WERI-Rb-1 (cell line): ENCODE measurements around the gene EHMT2.
A peak's percentile ranks its signal among the peaks of the same experiment; 100 is the strongest.
"Not testable (repeated sequence)": the region's sequence is repeated elsewhere in the genome, so short reads cannot be mapped to it uniquely, and the experiment has no call there.

Experiments
- DNase-seq: peaks from one replicate; pipeline ENCODE4 v3.0.0-alpha.2; 2020
- H3K27ac ChIP-seq: fragments of 250-450 bp; sonication (Bioruptor Pico); 2 replicates; pipeline ENCODE4 v1.5.1; 2020; ENCODE audit warnings: mild to moderate bottlenecking, moderate library complexity
- H3K27me3 ChIP-seq: fragments of 250-450 bp; sonication (Bioruptor Pico); 2 replicates; pipeline ENCODE4 v1.5.1; 2021; ENCODE audit warnings: mild to moderate bottlenecking, low read depth, moderate library complexity; ENCODE audit not compliant: insufficient read depth, severe bottlenecking
- H3K36me3 ChIP-seq: fragments of 250-450 bp; sonication (Bioruptor Pico); 2 replicates; pipeline ENCODE4 v1.5.1; 2020; ENCODE audit warnings: mild to moderate bottlenecking, moderate library complexity
- H3K4me3 ChIP-seq: 2 replicates; pipeline ENCODE4 v1.5.1; 2011; ENCODE audit warnings: low read depth, mild to moderate bottlenecking, control low read depth, low read length
- H3K9me3 ChIP-seq: fragments of 250-450 bp; sonication (Bioruptor Pico); 2 replicates; pipeline ENCODE4 v1.5.1; 2021; ENCODE audit warnings: mild to moderate bottlenecking, moderate library complexity; ENCODE audit not compliant: severe bottlenecking
- TF ChIP-seq, protein P1 (sequence below): IDR thresholded peaks from 2 replicates; pipeline ENCODE4 v1.5.1; 2011; ENCODE audit warnings: low read depth, mild to moderate bottlenecking, control low read depth, inconsistent platforms, low read length

The EHMT2 gene

DNA sequence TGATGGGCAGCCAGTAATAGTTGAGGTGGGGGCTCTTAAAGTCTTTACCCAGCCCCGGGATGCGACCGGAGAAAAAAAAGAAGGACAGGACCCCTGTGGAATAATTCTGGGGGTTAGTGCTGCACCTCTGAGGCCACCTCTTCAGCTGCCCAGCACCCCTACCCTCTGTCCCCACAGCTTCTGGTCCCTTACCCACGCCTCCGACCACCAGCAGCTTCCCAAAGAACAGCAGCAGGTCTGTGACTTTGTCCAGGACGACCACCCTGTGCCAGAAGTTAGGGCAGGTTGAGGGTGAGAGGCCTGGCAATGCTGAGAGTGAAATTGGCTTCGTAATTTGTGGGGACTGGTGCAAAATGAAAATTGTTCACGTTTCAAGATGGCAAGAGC, 32.7 kb downstream of the EHMT2 start:
- TF ChIP-seq, protein P1, sequence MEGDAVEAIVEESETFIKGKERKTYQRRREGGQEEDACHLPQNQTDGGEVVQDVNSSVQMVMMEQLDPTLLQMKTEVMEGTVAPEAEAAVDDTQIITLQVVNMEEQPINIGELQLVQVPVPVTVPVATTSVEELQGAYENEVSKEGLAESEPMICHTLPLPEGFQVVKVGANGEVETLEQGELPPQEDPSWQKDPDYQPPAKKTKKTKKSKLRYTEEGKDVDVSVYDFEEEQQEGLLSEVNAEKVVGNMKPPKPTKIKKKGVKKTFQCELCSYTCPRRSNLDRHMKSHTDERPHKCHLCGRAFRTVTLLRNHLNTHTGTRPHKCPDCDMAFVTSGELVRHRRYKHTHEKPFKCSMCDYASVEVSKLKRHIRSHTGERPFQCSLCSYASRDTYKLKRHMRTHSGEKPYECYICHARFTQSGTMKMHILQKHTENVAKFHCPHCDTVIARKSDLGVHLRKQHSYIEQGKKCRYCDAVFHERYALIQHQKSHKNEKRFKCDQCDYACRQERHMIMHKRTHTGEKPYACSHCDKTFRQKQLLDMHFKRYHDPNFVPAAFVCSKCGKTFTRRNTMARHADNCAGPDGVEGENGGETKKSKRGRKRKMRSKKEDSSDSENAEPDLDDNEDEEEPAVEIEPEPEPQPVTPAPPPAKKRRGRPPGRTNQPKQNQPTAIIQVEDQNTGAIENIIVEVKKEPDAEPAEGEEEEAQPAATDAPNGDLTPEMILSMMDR: no peak
- peaks cover 9% of the 10 kb centered on the region for H3K36me3 ChIP-seq
- no peaks in the 10 kb centered on the region for H3K9me3 ChIP-seq
- DNase-seq: no peak
- no peak overlapping the region for H3K4me3 ChIP-seq
- H3K27me3 ChIP-seq: no peaks in the 10 kb centered on the region
- no peak overlapping the region for H3K27ac ChIP-seq

DNA sequence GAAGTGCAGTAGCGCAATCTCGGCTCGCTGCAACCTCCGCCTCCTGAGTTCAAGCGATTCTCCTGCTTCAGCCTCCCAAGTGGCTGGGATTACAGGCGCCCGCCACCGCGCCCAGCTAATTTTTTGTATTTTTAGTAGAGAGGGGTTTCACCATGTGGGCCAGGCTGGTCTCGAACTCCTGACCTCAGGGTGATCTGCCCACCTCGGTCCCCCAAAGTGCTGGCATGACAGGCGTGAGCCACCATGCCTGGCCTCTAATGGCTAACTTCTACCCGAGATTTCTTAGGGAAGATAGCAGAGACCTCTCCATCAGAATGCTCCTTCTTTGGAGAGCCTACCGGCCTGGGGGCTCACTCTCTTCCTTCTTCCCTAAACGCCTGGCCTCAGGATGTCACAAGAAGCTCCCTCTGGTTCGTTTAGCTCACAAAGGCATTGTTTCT, 33.4 kb downstream of the EHMT2 start:
- peak overlapping the region; percentile 95 for H3K27ac ChIP-seq
- peak overlapping the region; percentile 89 for H3K4me3 ChIP-seq
- not testable (repeated sequence) for H3K27me3 ChIP-seq, H3K9me3 ChIP-seq, DNase-seq
- peaks cover 16% of the 10 kb centered on the region for H3K36me3 ChIP-seq

DNA sequence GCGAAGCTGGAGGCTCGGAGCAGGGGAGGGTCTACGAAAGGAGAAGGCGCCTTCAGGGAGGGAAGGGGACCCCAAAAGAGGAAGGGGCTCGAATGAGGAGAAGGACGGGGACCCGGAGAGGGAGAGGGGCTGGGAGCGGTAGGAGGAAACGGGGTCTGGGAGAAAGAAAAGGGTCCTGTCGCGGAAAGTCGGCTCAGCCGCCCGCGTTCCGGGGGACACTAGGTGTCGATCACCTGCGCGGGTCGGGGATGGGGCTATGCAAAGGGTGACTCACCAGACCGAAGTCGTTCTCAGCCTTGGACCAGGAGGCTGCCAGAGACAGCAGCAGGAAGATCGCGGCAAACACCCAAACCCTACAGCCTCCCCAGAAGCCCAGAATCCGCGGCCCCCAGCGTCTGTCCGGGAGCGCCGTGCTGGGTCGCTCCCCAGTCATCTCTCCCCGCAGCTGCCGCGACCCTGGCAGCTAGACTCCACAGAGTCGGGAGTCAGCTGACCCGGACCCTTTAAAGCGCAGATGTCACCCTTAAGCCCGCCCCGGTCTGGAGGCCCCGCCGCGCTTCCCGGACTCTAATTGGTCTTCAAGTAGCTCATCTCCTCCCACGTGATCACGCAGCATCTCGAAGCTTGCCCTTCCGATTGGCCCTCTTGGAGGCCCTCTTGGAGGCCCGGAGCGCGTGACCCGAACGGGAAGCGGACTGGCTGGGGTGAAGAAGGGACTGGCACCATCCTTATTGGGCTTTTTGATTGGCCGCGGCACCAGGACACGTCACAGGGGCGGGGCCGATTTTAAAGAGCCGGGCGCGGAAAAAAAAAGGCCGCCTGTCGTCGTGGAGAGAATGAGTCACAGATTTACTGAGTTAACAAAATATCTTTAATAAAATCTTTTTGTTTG, 34.9 kb downstream of the EHMT2 start, which contains the start of gene NEU1:
Gene NEU1, minus strand, starts transcription at position 478 of the 892 bp plus-strand sequence. Its CDS starts 45 bp downstream, at position 433.
- DNase-seq: peak; percentile 100
- Histone ChIP-seq H3K4me3 (peak within 1 kb of the TSS; percentile 89), H3K9me3 (no peaks in the 10 kb centered on the region), H3K27me3 (no peaks in the 10 kb centered on the region), H3K27ac (peak within 1 kb of the TSS; percentile 95), H3K36me3 (peaks cover 27% of the 10 kb centered on the region)
- TF ChIP-seq, protein P1: no peak

DNA sequence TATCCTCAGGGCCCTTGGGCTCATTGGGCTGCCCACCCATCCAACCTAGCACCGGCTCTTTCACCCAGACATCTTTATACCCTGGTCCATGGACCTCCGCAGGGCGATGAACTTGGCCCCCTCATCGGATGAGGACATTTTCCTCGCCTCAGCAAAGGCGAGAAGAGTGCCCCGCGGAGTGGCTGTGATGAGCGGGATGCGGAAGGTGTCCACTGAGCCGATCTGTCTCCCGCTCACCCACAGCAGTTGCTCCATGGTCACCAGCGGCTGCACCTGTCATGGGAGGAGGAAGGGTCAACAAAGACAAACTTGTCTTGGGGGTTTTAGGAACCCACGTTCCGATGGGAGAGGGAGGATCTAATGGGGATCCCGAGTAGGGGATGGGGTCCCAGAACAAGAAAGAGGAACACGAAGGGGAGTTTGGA, 35.6 kb downstream of the EHMT2 start:
- Histone ChIP-seq H3K36me3 (peaks cover 33% of the 10 kb centered on the region), H3K27ac (no peak overlapping the region)
- TF ChIP-seq, protein P1: no peak

DNA sequence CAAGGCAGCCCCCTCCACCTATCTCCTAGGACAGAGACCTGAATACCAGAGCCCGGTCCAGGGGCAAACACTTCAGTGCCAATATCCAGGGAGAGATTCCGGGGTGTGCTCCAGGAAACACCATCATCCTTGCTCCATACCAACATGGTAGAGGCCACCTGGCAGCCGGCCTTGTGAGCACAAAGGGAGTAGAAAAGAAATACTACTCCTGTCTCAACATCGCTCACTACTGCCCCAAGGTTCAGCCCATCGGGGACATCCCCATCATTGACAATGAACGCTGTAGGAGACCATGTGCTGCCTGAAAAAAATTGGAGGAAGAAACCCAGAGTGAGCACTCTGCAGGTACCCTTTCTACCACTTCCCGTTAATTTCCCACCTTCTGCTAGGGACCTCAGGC, 36.3 kb downstream of the EHMT2 start:
- Histone ChIP-seq H3K27me3 (no peaks in the 10 kb centered on the region), H3K36me3 (peaks cover 34% of the 10 kb centered on the region), H3K27ac (no peak overlapping the region), H3K4me3 (no peak overlapping the region), H3K9me3 (no peaks in the 10 kb centered on the region)
- TF ChIP-seq, protein P1: no peak
- no peak for DNase-seq

More for the DNA sequence above, 35.6 kb downstream of the EHMT2 start:
- DNase-seq: no peak
- H3K4me3 ChIP-seq: peak overlapping the region; percentile 89
- H3K9me3 ChIP-seq: no peaks in the 10 kb centered on the region
- no peaks in the 10 kb centered on the region for H3K27me3 ChIP-seq

DNA sequence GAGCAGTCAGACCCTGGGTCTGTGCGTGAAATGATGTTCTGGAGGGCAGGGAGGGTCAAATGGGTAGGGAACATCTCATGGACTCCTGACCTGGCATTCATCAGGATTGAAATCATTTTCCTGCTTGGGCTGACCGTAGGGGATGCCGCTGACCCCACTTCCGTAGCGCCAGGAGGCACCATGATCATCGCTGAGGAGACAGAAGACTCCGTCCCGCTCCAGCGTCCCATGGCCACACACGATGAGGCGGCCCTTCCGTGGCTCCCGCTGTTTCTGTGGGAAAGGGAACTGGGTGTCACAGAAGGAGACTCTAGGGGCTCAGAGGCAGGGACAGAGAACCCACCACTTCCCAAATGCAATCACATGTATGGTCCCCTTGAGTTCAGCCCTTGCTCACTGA, 37.1 kb downstream of the EHMT2 start:
- no peak overlapping the region for H3K4me3 ChIP-seq
- TF ChIP-seq, protein P1: no peak
- H3K9me3 ChIP-seq: no peaks in the 10 kb centered on the region
- DNase-seq: no peak
- H3K27me3 ChIP-seq: no peaks in the 10 kb centered on the region
- H3K36me3 ChIP-seq: peaks cover 39% of the 10 kb centered on the region
- H3K27ac ChIP-seq: no peak overlapping the region
